NCI-H2029 (cell line): ENCODE measurements around the gene JAML.

Experiments
- DNase-seq: peaks from one replicate; lab custom pipeline; 2025; lab: John Stamatoyannopoulos, UW

JAML gene, protein sequence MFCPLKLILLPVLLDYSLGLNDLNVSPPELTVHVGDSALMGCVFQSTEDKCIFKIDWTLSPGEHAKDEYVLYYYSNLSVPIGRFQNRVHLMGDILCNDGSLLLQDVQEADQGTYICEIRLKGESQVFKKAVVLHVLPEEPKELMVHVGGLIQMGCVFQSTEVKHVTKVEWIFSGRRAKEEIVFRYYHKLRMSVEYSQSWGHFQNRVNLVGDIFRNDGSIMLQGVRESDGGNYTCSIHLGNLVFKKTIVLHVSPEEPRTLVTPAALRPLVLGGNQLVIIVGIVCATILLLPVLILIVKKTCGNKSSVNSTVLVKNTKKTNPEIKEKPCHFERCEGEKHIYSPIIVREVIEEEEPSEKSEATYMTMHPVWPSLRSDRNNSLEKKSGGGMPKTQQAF

DNA sequence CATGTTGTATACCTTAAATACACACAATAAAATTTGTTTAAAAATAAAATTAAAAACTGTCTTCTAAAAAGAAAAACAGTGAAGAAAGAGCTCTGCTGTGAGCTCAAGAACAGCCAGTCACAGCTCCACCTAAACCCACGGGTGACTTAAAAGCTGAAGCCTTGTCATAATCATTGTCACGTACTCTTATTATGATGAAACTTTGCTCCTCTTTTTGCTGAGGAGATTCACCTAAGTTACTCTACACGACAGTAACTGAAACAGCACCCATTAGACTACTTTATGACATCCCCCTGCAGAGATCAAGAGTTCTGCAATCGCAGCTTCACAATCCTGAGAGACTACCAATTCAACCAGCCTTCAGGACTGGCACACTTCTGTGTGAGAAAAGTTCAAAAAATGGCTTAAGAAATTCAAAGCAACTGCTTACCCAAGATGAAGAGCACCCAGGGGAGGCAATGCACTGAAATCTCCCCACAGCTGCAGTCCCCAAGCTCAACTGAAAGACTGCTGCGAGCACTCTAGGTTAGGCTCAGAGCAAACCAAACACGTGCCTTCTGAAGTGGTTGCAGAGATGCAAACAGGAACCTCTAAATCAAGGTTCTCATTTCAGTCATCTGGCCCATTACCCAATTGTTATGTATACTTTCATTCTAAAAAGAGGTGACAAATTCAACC, at the start of gene JAML:
JAML (minus strand) TSS at position 501 of the 678 bp plus-strand sequence. CDS start 10,145 bp downstream, outside the sequence.
- DNase-seq: no peak

DNA sequence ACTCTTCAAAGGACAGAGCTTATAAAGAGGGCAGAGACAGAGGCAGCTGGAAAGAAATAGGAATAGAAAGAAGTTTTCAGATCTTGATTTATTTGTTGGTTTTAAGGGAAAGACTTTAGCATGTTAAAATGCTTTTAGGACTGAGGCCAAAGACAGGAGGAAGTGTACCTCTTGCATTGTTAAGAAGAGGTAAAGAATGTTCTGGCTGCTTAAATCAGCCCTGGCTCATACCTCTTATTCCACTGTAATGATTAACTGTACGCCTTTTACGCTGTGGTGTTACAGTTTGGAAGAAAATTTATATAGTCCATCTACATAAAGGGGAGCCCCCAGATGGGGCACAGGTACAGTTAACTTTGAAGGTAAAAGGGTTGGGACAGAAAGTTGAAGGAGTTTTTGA, 49.4 kb upstream of the JAML start:
- DNase-seq: no peak

DNA sequence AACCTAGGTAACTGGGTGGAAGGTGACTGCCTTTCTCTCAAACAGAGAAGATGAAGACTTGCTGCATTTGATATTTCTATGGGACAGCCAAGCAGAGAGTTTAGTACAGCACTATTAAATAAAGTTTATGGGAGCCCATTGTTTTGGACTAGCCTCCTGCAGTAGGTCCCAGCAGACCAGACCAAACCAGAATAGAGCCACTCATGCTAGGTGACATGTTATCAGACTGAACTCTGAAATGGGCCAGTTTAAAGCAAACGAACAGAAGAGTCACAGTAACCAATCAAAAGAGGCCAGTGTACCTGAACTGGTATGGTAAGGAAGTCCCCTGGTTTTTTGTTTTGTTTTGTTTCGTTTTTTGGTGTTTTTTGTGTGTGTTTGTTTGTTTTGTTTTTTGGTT, 47.2 kb upstream of the JAML start:
- DNase-seq: no peak

DNA sequence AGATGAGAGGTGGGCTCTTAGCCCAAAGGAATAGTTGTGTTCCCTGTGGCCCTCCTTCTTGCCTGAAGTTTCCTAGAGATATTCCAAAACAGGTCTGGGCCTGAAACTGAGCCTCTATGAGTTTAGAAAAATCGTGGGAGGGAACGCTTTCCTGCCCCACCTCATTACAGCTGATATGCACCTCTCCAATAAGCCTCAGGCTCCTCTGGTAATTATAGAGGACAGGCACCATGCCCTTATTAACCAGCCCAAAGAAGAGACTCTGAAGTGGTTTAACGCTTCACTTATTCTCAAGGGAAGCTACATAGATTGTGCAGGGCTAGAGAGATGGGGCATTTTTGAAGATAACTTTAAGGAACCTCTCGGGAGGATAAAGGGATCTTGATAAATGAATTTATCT, 42.7 kb upstream of the JAML start:
- no peak for DNase-seq

DNA sequence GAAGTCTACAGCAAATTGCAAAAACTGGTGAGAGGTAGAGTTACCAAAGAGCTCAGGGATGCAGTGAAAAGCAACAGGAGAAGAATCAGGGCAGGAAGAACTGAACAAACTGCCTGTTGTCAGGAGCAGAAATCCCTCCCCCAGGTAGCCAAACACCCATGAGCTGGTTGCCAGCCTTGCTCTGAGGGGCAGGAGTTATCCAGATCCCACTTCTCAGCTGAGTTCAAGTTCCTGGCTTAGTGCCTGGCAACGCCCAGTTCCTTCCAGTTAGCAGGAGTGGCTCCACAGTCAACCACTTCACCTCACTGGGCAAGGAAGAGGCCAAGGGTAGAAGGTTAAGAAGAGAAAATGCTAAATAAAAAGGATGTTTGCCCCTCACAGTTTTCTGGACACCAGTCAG, 41.1 kb upstream of the JAML start:
- peak; percentile 16 for DNase-seq

DNA sequence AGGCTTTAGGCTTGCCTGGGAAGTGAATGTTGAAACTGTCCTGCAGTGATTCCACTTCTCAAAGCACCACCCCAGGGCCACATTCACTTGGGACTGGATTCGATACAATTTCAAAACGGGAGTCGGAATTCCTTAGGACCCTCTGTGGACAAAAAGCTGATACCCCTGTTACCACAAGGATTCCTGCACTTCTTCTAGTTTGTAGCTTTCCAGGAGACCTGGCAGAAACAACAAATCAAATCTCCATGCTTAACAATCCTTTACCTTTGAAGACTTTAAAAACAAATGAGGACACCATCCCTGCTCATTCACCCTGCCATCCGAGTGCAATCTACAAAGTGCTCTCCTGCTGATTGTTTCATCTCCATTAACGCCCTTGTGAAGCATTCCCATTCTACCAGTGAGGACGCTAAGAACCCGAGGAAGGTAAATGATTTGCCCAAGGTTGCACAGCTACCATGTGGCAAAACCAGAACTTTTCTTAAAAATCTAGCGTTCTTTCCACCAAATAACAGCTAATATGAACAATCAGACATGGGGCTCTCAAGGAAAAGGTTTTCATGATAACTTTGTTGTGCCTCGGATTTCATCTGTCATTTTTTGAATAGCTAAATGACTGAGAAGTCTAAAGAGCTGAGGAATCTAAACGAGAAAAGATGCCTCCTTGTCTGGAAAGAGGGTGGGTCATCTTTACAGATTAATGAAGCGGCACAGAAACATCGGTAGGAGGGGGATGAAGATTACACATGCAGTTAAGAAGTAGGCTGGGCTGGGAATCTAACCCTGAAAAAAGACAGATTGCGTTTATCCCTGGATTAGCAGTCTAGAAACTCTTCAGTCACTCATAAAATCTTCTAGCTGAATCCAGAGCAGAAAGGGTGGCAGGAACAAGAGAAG, 40.0 kb upstream of the JAML start:
- no peak for DNase-seq

DNA sequence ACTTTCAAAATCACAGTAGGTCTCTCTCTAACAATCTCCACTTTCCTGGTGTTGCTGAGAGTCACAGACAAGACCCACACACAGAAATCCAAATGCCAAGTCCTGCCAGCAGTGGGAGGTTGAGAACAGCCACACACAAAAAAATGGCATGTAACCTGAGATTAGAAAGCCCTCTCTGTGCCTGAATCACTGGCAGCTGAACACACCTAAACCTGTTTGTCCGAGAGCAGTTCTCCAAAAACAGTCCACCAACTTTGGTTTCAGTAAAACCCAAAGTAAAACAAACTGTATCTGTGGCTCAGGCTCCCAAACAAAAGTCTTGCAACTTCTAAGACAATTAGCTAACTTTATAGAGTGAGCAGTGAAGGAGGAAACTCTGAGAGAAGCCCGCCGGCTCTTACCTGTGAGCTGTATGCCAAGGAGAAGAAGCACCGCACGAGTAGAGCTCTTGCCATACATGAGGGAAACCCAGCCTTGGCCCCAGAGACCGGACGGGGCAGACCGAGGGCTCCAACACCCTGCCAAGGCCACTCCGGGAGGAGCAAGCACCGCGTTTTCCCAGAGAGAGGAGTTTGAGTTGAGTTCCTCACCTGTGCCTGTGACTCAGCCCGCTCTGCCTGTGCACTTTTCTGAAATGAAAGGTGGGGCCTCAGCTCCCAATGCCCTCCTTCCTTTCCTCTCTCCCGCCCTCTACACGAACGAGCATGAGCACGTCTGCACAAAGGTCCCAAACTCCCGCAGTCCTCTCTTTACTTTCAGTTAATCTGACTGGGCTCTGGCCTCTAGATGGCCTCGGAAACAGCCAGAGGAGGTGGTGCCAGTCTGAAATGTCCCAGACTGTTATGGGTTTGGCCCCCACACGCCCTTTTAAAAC, 39.1 kb upstream of the JAML start, which contains the start of gene MPZL2:
MPZL2 (minus strand) TSS at position 603 of the 874 bp plus-strand sequence; CDS start at position 459, 144 bp downstream.
- DNase-seq: peak; percentile 29

DNA sequence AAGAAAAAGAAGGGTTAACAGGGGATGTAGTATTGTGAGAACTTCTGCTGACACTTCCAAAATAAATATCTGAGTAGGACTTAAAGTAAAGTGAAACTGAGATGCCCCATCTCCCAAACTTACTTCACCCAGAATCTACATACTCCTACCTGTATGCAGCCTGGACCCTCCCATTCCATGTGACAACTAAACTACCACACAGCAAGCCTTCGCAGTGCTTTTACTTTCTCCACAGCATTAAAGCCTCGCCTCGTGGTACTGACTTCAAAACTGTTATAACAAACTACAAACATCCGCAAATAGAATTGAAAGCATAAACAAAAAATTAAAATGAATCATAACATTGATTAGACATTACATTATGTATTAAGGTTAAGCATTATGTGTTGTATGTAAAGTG, 38.3 kb upstream of the JAML start:
- DNase-seq: no peak

DNA sequence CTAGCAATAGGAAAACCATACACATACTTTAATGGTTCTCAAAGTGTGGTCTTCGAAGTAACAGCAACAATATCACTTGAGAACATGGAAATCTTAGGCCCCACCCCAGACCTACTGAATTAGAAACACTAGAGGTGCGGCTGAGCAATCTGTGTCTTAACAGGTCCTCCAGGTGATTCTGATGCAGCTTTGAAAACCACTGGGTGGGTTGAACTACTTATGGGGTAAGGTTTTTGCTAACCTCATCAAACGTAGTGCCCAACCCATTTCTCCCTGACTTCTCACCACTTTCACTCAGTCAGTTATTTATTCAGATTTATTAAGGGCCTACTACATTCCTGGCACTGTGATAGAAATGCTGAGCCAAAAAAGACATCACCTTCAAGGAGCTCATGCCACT, 35.5 kb upstream of the JAML start:
- DNase-seq: no peak

DNA sequence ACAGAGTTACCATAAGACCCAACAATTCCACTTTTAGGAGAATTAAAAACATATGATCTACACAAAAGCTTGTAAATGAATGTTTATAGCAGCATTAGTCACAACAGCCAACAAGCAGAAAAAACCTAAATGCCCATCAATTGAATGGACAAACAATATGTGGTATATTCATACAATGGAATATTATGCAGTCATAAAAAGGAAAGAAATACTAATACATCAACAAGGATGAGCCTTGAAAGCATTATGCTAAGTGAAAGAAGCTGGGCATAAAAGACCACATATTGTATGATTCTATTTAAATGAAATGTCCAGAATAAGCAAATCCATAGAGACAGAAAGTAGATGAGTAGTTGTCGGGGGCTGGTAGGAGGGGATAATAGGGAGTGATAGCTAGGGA, 34.3 kb upstream of the JAML start:
- no peak for DNase-seq

DNA sequence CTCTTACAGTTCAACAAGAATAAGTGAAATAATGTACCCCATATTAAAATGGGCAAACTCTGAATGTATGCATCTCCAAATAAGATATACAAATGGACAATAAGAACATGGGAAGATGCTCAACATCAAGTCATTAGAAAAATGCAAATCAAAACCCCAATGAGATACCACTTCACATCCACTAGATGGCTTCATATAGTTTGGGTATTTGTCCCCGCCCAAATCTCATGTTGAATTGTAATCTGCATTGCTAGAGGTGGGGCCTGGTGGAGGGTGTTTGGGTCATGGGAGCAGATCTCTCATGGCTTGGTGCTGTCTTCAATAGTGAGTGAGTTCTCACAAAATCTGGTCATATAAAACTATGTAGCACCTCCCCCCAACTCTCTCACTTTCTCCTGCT, 33.6 kb upstream of the JAML start:
- DNase-seq: no peak

DNA sequence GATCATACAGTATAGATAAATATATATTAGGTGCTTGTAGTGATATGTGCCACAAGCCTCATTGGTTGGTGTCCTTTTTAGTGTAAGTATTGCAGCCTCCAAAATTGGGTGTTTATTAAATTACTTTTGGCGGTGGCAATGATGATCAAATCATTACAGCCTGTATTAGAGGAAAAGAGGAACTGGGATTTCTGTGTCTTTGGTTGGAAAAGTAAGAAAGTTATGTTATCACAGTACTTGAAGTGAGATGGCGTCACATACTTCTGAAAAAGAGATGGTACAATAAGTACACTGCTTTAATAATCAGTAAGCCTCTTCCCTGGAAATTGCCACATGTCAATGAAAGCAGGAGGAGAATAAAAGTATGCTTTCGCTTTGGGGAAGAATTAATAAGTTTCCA, 27.9 kb upstream of the JAML start:
- no peak for DNase-seq

DNA sequence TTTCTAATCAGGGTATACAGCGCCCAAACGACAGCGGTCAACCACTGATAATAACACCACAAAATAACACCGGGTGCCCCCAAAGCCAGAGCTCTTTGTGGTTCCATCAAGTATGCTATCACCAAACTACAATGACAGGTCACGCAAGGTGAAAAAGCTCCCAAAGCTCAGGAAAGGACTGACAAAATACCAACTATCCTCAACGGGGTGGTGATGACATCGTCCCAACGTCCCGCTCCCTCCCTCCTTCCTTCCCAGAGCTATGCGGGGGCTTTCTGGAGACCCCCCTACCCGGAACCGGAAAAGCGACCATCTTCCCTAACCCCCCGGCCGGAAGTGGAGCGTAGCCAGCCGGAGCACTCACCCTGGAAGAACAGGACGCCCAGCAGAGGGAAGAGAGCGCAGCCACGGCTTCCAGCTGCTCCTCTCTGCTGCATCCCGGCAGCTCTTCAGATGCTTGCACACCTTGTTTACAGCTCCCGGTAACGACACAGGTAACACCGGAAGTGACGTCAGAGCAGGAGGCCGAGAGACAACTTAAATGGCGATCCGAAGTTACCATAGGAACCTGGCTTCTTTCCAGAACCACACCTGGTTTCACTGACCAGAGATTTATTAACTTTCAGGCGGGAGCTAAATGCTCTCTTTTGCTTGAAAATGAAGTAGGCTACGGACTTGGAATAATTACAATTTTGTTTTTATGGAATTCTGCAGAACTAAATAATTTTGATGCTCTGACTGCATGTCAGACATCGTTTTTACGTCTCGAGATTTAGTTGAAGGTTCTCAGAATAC, 27.2 kb upstream of the JAML start, which contains the start of gene MPZL3:
MPZL3 (minus strand) TSS at position 508 of the 795 bp plus-strand sequence; CDS start at position 437, 71 bp downstream.
- DNase-seq: peak; percentile 97

DNA sequence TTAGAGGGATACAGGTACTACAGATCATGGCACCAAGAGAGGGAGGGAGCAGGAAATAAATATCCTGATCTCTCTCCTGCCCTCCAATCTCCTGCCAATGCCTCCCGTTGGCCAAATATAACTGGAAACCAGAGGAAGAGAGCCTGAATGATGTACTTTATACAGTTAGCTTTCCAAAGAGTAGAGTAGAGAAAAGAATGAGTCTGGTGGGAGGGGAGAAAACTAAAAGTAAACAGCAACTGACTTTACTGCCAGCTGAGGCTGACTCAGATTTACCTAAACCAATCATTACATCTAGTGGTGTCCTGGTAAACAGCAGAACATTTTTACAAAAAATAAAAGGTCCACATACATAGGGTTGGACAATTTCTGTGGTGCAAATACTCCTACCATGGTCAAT, 22.2 kb upstream of the JAML start:
- no peak for DNase-seq

DNA sequence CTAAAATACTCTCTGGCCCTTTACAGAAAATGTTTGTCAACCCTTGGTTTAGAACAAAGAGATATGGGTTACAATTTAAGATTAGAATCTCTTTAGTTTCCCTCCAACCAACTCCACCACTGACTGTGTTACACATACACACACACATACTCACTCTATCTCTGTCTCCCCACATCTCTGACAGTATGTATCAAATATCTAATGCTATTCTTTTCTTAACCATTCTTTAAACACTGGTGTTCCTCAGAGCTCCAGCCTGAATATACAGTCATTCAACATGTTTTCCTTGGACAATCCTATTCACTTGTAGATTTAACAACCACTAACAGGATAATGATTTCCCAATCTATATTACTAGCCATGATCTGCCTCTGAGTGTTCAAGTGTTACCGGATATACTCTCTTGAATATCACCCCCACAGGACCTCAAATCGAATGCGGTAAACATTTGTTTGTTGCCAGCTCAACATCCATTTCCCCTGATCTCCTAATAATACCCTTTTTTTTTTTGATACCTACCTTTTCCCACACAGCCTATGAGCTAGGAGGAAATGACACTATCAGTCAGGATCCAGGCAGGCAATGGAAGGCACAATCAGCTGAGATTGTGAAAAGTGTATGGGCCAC, 21.2 kb upstream of the JAML start:
- DNase-seq: no peak

DNA sequence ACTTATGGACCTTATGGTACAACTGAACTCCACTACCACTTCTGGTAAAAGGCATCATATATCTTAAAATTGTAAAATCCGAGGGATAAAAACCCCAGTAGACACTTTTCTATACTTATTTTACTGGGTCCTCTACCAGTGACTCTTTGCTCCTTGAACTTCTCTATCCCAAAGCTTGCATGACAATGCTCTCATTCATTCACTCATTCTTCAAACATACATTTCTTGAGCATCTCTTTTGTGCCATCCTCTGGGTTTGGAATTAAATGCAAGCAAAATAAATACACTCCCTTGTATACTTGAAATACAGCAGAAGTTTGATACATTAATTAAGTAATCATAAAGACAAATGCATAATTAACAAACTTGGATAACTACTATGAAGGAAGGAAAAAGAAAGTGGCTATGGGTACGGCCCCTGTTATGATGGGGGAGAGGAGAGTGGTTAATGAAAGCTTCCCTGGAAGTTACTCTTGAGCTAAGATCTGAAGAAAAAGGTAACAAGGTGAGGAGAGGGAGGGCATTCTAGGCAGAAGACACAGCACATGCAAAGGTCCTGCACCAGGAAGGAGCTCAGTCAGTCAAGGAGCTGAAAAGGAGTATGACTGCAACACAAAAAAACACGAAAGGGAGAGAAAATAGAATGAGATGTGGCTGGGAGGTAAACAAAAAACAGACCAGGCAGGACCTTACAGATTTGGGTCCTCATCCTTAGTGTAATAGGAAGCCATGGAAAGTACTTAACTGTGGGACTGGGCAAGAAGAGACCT, 19.4 kb upstream of the JAML start:
- DNase-seq: no peak

DNA sequence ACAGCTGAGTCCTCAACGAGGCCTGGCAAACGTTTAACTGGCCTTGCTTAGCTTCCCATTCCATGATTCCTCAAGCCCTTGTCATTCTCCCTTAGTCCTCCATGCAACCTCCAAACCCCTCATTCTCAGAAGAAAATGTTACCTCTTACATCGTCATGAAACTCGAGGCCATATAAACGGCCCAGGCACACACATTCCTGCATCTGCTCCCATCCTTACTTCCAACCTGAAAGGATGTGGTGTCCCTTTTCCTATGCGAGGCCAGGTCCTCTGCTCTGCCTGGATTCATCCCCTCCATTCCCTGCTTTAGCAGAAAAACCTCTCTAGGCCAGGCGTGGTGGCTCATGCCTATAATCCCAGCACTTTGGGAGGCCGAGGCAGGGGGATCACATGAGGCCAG, 18.4 kb upstream of the JAML start:
- DNase-seq: no peak

DNA sequence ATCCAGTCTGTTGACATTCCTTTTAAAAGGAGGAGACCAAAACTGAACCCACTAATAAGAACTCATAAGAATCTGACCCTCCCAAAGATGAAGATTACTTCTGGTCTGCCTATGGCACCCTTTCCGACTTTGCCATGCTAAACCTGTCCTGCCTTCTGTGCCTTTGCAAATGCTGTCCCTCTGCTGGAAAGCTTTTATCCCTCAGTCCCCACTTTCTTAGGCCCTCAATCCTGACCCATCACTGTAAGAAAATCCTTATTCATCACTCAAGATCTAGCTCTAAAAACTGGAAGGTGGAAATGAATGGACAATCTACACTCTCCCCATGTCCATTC, 16.9 kb upstream of the JAML start:
- DNase-seq: no peak

DNA sequence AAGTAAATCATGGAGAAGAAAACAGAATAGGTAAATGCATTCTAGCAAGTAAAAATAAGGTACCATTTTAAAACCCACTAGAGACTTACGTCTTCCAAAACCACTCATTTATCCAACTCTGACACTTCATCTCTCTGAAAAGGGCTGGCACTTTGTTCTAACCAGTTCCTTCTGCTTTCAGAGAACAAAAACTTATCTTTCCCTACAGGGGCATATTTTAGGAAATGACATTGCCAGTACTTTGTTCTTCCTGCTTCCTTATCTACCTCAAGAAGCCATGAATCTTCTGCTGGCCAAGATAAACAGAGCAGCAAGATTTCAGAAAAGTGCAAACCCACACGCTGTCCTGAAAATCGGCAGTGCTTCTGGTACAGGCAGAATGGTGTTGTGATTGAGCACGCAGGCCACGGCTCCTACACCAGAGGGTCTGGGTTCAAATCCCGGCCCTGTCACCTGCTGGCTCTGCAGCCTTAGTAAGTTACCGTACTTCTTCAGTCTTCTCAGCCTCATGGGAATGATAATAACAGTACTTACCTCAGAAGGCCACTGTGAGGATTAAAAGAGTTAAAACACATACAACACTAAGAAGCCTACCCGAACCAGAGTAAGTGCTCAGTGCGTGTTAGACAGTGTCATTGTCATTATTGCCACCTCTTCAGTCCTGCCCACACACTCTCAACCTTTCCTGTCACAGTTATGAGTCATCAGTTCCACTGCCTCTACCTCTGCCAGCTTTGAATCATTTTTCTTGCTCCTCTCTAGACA, 16.4 kb upstream of the JAML start:
- peak; percentile 67 for DNase-seq
